Adrenal gland (tissue), 5 donors: ENCODE data around the gene POU2F3.

Source experiments
- POLR2A ChIP-seq, 2 donors: fragments of 450-650 bp; IDR thresholded peaks; one replicate each; pipeline ENCODE4 v1.6.1; 2017; ENCODE audit warnings: antibody characterized with exemption in 2 of 2, mild to moderate bottlenecking in 2 of 2, moderate library complexity in 1 of 2
- TF ChIP-seq, protein P1 (sequence below), 6 experiments: fragments of 450-650 bp in 4 of 6; fragments of 200-600 bp in 2 of 6; sonication (generic) in 1 of 6; IDR thresholded peaks; 1 replicate in 5 of 6; 2 replicates in 1 of 6; pipeline versions ENCODE4 v1.5.1 to v1.8.0; 2016 to 2021; ENCODE audit warnings: antibody characterized with exemption in 6 of 6, mild to moderate bottlenecking in 2 of 6, moderate library complexity in 1 of 6
- donor health status: DM: no; HTN: no; CAD: no.

DNA sequence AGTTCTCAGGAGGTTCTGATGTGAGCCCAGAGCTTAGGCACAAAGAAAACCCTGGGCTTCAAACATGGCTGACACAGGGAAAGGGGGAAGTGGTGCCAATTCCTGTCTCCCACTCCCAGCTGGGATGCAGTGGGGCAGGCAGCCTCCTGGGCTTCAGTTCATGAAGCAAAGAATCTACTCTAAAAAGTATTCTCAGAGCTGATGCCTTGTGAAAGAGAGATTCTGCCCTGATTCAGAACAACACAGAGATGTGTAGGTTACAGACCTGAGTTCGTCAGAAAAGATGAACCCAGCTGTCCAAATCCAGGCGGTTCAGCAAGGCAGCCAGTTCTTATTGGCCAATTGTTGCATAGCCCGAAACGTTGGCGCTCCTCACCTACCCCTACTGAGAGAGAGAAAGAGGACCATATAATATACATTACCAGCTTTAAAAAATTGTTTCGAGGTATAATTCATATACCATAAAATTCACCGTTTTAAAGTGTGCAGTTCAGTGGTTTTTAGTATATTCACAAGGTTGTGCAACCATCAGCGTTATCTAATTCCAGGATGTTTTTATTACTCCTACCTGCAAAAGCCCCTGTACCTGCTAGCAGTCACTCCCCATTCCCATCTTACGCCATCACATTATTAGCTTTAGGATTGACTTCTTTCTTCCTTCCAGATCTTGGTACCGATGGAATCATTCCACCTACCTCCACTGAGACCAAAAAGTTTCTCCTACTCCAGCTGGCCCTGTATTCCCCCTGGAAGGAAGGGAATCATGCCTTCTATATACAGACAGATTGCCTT is 77.9 kb downstream of the POU2F3 start:
- TF ChIP-seq, protein P1, sequence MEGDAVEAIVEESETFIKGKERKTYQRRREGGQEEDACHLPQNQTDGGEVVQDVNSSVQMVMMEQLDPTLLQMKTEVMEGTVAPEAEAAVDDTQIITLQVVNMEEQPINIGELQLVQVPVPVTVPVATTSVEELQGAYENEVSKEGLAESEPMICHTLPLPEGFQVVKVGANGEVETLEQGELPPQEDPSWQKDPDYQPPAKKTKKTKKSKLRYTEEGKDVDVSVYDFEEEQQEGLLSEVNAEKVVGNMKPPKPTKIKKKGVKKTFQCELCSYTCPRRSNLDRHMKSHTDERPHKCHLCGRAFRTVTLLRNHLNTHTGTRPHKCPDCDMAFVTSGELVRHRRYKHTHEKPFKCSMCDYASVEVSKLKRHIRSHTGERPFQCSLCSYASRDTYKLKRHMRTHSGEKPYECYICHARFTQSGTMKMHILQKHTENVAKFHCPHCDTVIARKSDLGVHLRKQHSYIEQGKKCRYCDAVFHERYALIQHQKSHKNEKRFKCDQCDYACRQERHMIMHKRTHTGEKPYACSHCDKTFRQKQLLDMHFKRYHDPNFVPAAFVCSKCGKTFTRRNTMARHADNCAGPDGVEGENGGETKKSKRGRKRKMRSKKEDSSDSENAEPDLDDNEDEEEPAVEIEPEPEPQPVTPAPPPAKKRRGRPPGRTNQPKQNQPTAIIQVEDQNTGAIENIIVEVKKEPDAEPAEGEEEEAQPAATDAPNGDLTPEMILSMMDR (IDR thresholded peaks at IDR 0.05) = no peak
- no peak for TF ChIP-seq POLR2A (IDR thresholded peaks at IDR 0.05)
